ENCODE results near the gene ABHD6.

GRCh38 chr3:58272891-58273290, 35.3 kb downstream of the ABHD6 start:
- TF ChIP-seq CTCF (IDR thresholded peaks at IDR 0.05; ENCODE audit: low read length) (no peak), EZH2 (optimal IDR thresholded peaks at IDR 0.05; ENCODE audit: low read depth, low read length) (no peak)

Data from MM.1S (cell line).